ENCODE data around the gene NUBPL.

The NUBPL gene

GRCh38 chr14:31768355-31768754 is 207.2 kb downstream of the NUBPL start:
- TF ChIP-seq EZH2 (optimal IDR thresholded peaks at IDR 0.05; ENCODE audit: low read depth, low read length) (no peak), EZH2phosphoT487 (IDR thresholded peaks at IDR 0.05; ENCODE audit: low read length) (no peak), CTCF (IDR thresholded peaks at IDR 0.05; ENCODE audit: low read length) (no peak)
- Histone ChIP-seq H3K4me3 (ENCODE audit: low read length) (no peak overlapping the region), H3K9ac (ENCODE audit: low read length) (no peak overlapping the region), H3K27me3 (replicated peaks; ENCODE audit: insufficient read depth, low read length) (no peaks in the 10 kb centered on the region), H3K9me2 (replicated peaks; ENCODE audit: insufficient read depth, low read length) (no peaks in the 10 kb centered on the region), H3K79me2 (ENCODE audit: low read length) (no peaks in the 10 kb centered on the region), H3K36me3 (replicated peaks; ENCODE audit: insufficient read depth, low read length) (no peaks in the 10 kb centered on the region), H3F3A (ENCODE audit: insufficient read depth, low read length) (no peaks in the 10 kb centered on the region), H2AFZ (ENCODE audit: low read length) (no peak overlapping the region), H3K9me3 (replicated peaks; ENCODE audit: insufficient read depth, low read length) (no peaks in the 10 kb centered on the region), H4K20me1 (ENCODE audit: insufficient read depth, low read length) (no peaks in the 10 kb centered on the region), H3K4me1 (ENCODE audit: low read length) (no peaks in the 10 kb centered on the region), H3K27ac (ENCODE audit: low read length) (no peak overlapping the region), H3K4me2 (ENCODE audit: low read depth, low read length) (no peak overlapping the region)
- DNase-seq, result no peak

DNA sequence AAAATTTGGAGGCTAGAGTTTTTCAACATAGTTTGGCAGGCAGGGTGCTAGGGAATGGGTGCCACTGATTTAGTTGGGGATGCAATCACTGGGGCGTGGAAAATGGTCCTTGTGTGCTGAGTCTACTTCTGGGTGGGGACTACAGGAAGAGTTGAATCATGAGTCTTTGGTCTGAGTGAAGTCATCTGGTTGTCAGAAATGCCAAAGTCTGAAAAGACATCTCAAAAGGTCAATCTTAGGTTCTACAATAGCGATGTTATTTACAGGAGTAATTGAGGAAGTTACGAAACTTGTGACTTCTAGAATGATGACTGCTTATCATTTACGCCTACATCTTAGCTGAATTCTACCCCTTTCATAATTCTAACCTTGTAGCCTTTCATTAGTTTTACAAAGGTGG is 209.1 kb downstream of the NUBPL start:
- Histone ChIP-seq H3K4me3 (ENCODE audit: low read length) (no peak overlapping the region), H3K27ac (ENCODE audit: low read length) (no peak overlapping the region), H3K9ac (ENCODE audit: low read length) (no peak overlapping the region), H3F3A (ENCODE audit: insufficient read depth, low read length) (no peaks in the 10 kb centered on the region), H3K4me2 (ENCODE audit: low read depth, low read length) (no peak overlapping the region), H3K27me3 (replicated peaks; ENCODE audit: insufficient read depth, low read length) (no peaks in the 10 kb centered on the region), H3K36me3 (replicated peaks; ENCODE audit: insufficient read depth, low read length) (no peaks in the 10 kb centered on the region), H3K9me2 (replicated peaks; ENCODE audit: insufficient read depth, low read length) (no peaks in the 10 kb centered on the region), H4K20me1 (ENCODE audit: insufficient read depth, low read length) (no peaks in the 10 kb centered on the region), H2AFZ (ENCODE audit: low read length) (no peak overlapping the region), H3K4me1 (ENCODE audit: low read length) (no peaks in the 10 kb centered on the region), H3K79me2 (ENCODE audit: low read length) (no peaks in the 10 kb centered on the region), H3K9me3 (replicated peaks; ENCODE audit: insufficient read depth, low read length) (no peaks in the 10 kb centered on the region)
- DNase-seq, result no peak
- no peak for TF ChIP-seq EZH2phosphoT487 (IDR thresholded peaks at IDR 0.05; ENCODE audit: low read length)
- no peak for TF ChIP-seq EZH2 (optimal IDR thresholded peaks at IDR 0.05; ENCODE audit: low read depth, low read length)
- no peak for TF ChIP-seq CTCF (IDR thresholded peaks at IDR 0.05; ENCODE audit: low read length)

DNA sequence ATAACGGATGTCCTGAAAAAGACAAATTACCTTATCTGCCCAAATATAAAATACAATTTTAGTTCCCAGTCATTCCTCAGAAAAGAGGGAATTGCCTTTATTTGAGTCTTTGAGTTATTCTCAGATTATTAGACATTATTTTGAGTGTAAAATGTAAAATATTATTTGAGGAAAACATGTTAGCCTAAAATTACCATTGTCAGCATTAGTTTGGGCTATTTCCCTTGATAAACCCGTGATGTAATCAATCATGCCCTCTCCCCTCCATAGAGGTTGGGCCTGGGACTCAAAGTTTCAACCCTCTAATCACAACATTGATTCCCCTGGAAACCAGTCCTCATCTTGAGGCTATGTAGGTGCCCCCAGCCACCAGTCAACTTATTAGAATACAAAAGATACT is 213.4 kb downstream of the NUBPL start:
- no peaks in the 10 kb centered on the region for H3K27me3 ChIP-seq (replicated peaks; ENCODE audit: insufficient read depth, low read length)
- DNase-seq, result no peak
- H3K4me3 ChIP-seq (ENCODE audit: low read length), result no peak overlapping the region
- no peaks in the 10 kb centered on the region for H3K9me3 ChIP-seq (replicated peaks; ENCODE audit: insufficient read depth, low read length)
- no peaks in the 10 kb centered on the region for H3K4me1 ChIP-seq (ENCODE audit: low read length)
- no peaks in the 10 kb centered on the region for H4K20me1 ChIP-seq (ENCODE audit: insufficient read depth, low read length)
- no peak overlapping the region for H3K9ac ChIP-seq (ENCODE audit: low read length)
- H3K27ac ChIP-seq (ENCODE audit: low read length), result no peak overlapping the region
- H3K9me2 ChIP-seq (replicated peaks; ENCODE audit: insufficient read depth, low read length), result no peaks in the 10 kb centered on the region
- no peaks in the 10 kb centered on the region for H3K79me2 ChIP-seq (ENCODE audit: low read length)
- no peaks in the 10 kb centered on the region for H3F3A ChIP-seq (ENCODE audit: insufficient read depth, low read length)
- TF ChIP-seq CTCF (IDR thresholded peaks at IDR 0.05; ENCODE audit: low read length) (no peak), EZH2phosphoT487 (IDR thresholded peaks at IDR 0.05; ENCODE audit: low read length) (no peak), EZH2 (optimal IDR thresholded peaks at IDR 0.05; ENCODE audit: low read depth, low read length) (no peak)
- H3K36me3 ChIP-seq (replicated peaks; ENCODE audit: insufficient read depth, low read length), result no peaks in the 10 kb centered on the region
- no peak overlapping the region for H3K4me2 ChIP-seq (ENCODE audit: low read depth, low read length)
- no peak overlapping the region for H2AFZ ChIP-seq (ENCODE audit: low read length)

Measured in MM.1S (cell line).